ENCODE results near the gene PLEKHA1. TPM values are rescaled to one million over a fixed set of nuclear protein-coding genes. Genes with fewer than 3 reads are reported as not detected.
A peak's percentile ranks its signal among the peaks of the same experiment; 100 is the strongest.

PLEKHA1 gene
- total and polyA plus RNA-seq, 2 of the 13 experiments (the other 11 are each of a cell fraction or from before 2014, with no cell fraction given) = 32.2 to 53.3 TPM

DNA sequence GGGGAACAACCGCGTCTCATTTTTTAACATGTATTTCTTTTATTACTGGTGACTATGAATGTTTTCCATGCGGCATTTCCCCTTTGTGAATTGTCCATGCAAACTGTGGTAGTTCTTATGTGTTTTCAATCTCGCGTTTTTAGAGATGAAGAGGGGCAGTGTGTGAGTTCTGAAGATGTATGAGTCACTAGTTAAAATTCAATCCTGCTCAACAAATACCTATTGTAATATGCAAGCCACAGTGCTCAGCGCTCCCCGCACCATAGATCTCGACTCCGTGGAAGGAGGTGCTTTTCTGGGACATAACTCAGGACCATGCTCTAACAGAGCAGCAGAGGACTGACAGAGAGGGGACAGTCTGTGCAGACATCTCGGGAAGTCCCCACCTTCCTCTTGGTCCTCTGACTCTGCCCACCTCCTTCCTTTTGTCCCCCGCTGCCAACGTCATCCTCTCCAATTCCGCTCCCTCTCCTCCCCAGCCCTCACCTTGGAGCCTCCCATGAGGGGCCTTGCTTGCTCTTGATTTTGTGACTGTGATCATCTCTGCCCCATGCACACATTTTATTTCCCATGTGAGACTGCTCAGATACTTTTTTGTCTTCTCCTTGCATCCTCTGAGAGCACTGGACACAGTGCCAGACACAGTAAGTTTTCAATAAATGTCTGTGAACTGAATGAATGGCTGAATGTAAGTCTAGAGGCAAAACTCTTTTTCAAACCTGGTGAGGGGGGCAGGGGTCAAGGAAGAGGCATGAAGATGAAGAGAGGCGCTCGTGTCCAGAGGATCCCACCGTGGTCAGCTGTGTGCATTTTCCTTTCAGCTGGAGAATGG is 42.7 kb upstream of the PLEKHA1 start (continued):
- TF ChIP-seq GATAD1 (CRISPR knock-in tag; IDR thresholded peaks at IDR 0.05) = no peak; the same call in 1 of the 2 replicates
- TF ChIP-seq ZNF224 (CRISPR knock-in tag; IDR thresholded peaks at IDR 0.05) = no peak
- no peak for TF ChIP-seq ZNF607 (CRISPR knock-in tag; IDR thresholded peaks at IDR 0.05; ENCODE audit: borderline replicate concordance)
- TF ChIP-seq, protein P1, sequence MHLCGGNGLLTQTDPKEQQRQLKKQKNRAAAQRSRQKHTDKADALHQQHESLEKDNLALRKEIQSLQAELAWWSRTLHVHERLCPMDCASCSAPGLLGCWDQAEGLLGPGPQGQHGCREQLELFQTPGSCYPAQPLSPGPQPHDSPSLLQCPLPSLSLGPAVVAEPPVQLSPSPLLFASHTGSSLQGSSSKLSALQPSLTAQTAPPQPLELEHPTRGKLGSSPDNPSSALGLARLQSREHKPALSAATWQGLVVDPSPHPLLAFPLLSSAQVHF (CRISPR knock-in tag; IDR thresholded peaks at IDR 0.05) = no peak
- TF ChIP-seq, protein P2, sequence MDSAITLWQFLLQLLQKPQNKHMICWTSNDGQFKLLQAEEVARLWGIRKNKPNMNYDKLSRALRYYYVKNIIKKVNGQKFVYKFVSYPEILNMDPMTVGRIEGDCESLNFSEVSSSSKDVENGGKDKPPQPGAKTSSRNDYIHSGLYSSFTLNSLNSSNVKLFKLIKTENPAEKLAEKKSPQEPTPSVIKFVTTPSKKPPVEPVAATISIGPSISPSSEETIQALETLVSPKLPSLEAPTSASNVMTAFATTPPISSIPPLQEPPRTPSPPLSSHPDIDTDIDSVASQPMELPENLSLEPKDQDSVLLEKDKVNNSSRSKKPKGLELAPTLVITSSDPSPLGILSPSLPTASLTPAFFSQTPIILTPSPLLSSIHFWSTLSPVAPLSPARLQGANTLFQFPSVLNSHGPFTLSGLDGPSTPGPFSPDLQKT (CRISPR knock-in tag; IDR thresholded peaks at IDR 0.05; ENCODE audit: borderline replicate concordance) = no peak
- no peak for TF ChIP-seq ZNF230 (CRISPR knock-in tag; IDR thresholded peaks at IDR 0.05)
- no peak for TF ChIP-seq PRPF4 (IDR thresholded peaks at IDR 0.05; ENCODE audit: low read depth, low read length, poor library complexity, severe bottlenecking)
- no peak for TF ChIP-seq AKAP8 (CRISPR knock-in tag; IDR thresholded peaks at IDR 0.05)
- TF ChIP-seq JUN (CRISPR knock-in tag; IDR thresholded peaks at IDR 0.05) = 0 out of 2 replicates have a peak, but pooled peaks have one; percentile 50
- peak; percentile 43; the same call in 1 of the 2 replicates for TF ChIP-seq KDM2A (CRISPR knock-in tag; IDR thresholded peaks at IDR 0.05; ENCODE audit: borderline replicate concordance, low read depth)
- TF ChIP-seq MTA3 (CRISPR knock-in tag; IDR thresholded peaks at IDR 0.05) = no peak
- TF ChIP-seq ZBTB7B (CRISPR knock-in tag; IDR thresholded peaks at IDR 0.05) = no peak
- TF ChIP-seq, protein P3, sequence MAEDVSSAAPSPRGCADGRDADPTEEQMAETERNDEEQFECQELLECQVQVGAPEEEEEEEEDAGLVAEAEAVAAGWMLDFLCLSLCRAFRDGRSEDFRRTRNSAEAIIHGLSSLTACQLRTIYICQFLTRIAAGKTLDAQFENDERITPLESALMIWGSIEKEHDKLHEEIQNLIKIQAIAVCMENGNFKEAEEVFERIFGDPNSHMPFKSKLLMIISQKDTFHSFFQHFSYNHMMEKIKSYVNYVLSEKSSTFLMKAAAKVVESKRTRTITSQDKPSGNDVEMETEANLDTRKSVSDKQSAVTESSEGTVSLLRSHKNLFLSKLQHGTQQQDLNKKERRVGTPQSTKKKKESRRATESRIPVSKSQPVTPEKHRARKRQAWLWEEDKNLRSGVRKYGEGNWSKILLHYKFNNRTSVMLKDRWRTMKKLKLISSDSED (CRISPR knock-in tag; IDR thresholded peaks at IDR 0.05) = no peak
- no peak for TF ChIP-seq HOXA3 (CRISPR knock-in tag; IDR thresholded peaks at IDR 0.05)
- TF ChIP-seq, protein P4, sequence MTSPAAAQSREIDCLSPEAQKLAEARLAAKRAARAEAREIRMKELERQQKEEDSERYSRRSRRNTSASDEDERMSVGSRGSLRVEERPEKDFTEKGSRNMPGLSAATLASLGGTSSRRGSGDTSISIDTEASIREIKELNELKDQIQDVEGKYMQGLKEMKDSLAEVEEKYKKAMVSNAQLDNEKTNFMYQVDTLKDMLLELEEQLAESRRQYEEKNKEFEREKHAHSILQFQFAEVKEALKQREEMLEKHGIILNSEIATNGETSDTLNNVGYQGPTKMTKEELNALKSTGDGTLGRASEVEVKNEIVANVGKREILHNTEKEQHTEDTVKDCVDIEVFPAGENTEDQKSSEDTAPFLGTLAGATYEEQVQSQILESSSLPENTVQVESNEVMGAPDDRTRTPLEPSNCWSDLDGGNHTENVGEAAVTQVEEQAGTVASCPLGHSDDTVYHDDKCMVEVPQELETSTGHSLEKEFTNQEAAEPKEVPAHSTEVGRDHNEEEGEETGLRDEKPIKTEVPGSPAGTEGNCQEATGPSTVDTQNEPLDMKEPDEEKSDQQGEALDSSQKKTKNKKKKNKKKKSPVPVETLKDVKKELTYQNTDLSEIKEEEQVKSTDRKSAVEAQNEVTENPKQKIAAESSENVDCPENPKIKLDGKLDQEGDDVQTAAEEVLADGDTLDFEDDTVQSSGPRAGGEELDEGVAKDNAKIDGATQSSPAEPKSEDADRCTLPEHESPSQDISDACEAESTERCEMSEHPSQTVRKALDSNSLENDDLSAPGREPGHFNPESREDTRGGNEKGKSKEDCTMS (CRISPR knock-in tag; conservative IDR thresholded peaks at IDR 0.05) = no peak
- TF ChIP-seq ZBTB38 (CRISPR knock-in tag; IDR thresholded peaks at IDR 0.05) = peak; percentile 43; the same call in 1 of the 2 replicates
- no peak for TF ChIP-seq HNRNPLL (IDR thresholded peaks at IDR 0.05; ENCODE audit: low read depth, low read length, poor library complexity, severe bottlenecking)
- no peak for TF ChIP-seq KMT2B (CRISPR knock-in tag; IDR thresholded peaks at IDR 0.05)
- no peak for TF ChIP-seq KLF12 (CRISPR knock-in tag; IDR thresholded peaks at IDR 0.05; ENCODE audit: borderline replicate concordance)
